ENCODE measurements around the gene SERPINA12.

DNA sequence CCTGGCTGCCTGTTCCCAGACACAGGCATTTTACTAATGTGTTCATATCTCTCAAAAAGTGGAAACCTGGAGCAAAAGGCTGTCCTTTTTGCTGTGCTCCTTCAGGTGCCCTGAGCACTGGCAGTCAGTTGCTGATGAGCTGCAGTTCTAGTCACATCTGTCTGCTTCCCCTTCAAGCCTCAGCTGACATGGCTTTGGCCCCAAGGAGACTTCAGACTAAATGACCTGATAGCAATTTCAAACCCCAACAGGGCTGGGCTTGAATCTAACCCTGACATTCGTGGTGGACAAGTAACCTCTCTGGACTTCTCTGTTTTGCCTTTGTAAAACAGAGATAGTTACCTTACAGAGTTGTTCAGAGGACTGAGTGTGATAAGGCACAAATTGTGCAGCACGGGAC is 39.0 kb downstream of the SERPINA12 start:
- TF ChIP-seq POLR2AphosphoS5 (IDR thresholded peaks at IDR 0.05; ENCODE audit: insufficient read depth in 1 of 2, low read depth in 1 of 2): no peak
- TF ChIP-seq, protein P1, sequence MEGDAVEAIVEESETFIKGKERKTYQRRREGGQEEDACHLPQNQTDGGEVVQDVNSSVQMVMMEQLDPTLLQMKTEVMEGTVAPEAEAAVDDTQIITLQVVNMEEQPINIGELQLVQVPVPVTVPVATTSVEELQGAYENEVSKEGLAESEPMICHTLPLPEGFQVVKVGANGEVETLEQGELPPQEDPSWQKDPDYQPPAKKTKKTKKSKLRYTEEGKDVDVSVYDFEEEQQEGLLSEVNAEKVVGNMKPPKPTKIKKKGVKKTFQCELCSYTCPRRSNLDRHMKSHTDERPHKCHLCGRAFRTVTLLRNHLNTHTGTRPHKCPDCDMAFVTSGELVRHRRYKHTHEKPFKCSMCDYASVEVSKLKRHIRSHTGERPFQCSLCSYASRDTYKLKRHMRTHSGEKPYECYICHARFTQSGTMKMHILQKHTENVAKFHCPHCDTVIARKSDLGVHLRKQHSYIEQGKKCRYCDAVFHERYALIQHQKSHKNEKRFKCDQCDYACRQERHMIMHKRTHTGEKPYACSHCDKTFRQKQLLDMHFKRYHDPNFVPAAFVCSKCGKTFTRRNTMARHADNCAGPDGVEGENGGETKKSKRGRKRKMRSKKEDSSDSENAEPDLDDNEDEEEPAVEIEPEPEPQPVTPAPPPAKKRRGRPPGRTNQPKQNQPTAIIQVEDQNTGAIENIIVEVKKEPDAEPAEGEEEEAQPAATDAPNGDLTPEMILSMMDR (IDR thresholded peaks at IDR 0.05): no peak

Measured in vagina (tissue), 2 donors.